Measurements from ENCODE around the gene DHRS7B.
"Not testable (repeated sequence)": the region's sequence is repeated elsewhere in the genome, so short reads cannot be mapped to it uniquely, and the experiment has no call there.

DHRS7B gene

DNA sequence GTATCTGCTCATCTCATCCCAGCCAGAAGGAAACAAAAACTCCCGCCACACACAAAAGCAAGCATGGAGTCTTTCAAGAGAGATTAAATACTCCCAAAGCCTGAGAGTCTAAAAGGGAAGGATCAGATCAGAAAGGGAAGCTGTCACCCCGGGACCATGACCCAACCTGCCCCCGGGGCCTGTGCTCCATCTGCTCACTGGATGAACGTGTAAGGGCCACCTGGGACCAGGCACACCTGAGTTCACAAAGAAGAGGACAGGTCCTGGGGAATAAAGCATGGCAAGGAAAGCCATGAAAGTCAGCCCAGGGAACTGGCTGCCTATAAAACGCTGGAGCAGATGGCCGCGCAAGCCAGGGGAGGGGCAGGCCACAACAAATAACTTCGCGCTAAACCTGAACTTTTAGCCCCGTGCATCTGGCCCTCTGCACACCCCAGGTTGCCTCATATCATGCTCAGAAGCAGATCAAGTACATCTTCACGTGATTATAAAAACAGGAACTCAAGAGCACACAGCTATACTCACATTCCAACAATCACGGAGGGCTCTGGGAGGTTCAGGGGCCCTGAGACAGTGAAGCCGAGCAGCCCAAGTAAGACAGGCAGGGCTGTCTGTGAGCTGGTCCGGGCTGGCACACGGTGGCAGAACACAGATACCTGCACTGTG lies 83.8 kb downstream of the DHRS7B start:
- DNase-seq (ENCODE audit: low read depth), result no peak

DNA sequence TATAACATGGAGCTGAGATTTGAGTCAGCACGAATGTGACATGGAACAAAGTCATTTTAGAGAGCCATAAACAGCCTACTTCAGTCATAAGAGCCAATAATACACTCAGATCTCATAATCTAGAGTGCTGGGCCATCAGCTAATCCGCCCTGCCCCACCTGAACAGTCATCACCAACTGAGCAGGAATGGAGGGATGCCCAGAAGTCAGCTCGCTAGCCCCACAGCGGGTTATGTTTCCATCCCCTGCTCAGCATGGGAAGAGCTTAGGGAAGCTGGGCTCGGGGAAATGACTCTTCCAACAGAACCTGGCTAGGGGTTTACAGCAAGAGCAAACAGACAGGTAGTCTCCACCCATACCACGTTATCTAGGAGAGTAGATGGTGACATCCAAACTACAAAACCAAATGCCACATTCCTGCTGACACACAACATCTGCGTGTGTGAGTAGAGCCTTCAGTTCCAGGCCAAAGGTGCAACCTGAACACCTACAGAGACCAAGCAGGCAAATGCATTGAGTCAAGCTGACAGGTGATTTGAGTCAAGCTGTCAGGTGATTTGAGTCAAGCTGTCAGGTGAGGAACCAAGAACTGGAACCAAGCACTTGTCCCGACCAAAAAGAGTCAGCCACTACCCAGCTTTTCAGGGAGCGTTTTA lies 85.2 kb downstream of the DHRS7B start:
- DNase-seq (ENCODE audit: low read depth), result no peak

DNA sequence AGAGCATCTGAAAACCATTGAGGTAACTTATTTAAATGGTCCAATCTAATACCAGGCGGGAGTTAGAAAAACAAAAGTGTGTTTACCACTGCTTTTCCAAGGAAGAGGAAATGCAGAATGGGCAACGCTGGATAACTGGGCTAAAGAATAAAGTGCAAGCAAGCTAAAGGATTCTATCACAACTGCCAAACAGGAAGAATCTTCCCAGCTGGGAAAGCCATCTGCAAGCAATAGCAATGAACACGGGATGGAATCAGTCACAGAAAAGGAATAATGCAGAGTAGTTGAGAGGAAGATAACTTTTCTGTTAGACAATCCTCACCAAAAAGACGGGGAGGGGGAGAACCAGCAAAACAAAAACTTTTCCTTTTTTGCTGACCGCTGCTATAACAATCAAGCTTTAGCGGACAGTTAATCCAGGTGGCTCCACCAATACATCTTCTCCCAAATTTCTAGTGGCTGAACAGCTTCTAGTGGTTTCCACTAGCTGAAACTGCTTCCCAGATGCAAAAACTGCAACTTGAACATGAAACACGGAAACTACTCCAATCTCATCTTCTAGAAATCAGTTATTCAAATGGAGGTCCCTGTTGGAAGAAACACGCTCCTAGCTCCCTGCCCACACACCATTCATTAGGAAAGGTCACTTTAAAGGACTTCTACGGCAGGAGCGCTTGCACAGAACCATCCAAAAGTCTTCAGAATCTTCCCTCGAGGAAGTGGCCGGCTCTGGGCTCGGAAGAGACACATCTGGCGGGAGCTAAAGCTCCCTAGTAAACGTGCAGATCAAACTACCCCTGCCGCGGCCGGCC lies 86.3 kb downstream of the DHRS7B start:
- DNase-seq (ENCODE audit: low read depth), result peak; percentile 18

DNA sequence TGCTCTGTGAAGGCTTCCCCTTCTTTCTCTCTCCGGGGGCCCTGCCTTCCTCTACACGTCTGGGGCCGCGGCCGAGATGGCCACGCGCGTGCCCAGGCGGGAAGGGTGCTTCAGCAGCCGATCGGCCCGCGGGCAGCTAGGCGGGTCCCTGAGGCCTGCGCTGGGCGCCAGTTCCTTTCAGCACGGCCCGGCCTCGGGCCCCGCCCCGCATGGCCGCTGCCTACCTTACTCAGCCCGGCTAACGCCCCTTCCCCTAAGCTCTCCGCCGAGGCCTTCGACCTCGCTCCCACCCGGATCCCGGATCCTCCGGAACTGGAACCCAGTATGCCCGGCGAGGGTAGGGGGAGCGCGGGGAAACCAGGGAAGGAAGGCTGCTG lies 86.9 kb downstream of the DHRS7B start:
- DNase-seq (ENCODE audit: low read depth), result peak; percentile 53

DNA sequence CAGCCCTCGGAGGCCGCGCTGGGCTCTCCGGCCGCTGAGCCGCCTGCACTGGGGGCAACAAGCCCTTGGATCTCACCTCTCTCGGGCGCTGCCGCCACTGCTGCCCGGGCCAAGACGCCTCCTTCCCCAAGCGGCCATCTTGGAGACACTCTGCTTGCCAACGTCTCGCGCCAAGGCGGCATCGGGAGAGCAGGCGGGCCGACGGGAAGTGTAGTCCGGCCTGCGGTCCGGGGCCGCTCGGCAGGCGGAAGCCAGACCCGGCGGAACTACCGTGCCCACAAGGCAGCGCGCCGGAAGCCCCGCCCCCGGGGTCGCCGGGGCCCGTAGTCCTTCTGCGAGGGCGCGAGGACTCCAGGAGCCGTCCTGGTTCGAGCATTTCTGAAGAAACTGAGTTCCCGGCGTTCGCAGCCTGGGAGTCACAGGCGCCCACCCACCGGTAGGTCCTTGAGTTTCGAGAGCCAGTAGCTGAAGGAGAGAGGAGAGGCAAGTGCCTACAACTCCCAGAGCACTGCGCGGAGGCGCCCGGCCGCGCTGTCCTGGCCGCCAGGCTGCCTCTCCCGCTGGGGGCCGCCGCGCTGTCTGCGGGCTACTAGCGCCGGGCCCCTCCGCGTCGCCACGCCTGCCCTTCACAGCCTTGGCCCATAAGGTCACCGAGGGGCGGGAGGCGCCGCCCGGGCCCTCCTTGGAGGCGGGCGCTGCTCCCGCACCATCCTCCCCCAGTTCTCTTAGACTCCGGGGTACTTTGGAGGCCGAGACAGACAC lies 87.4 kb downstream of the DHRS7B start, which contains the start of gene TMEM11:
Gene TMEM11 (minus strand): TSS at position 147 of the 762 bp plus-strand sequence. CDS start 9 bp downstream, at position 138.
- peak; percentile 96 for DNase-seq (ENCODE audit: low read depth)

DNA sequence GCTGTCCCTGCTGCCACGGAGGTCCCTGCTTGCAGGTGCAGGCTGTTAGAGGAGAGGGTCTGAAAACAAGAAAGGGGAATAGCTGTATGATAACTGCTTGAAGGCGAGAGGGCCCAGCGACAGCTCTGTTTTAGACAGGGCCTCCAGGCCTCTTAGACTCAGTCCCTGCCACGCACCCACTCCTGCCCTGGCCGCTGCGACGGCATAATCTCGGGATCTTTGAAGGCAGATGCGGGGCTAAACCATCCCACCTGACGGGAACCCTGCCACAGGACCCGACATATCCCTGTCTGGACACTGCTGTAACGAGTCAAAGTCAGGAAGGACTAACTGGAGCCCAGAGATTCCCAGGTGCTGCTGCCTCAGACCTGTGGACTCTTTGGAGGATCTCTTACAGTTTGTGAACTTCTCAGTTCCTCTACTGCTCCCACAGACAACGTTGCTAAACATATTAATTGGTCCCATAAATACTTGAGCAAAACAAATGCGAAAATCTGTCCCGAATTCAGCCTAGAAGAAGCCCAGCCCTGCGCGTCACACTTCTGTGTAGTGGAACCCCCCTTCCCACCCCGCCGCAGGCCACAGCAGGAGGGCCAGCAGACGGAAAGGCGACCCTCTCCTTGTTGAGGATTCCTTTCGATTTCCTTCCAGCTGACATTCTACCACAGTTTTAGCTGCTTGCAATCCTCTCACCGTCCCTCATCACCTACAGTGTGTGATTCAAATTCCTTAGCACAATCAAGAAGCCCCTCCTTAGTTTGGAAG lies 88.2 kb downstream of the DHRS7B start:
- DNase-seq (ENCODE audit: low read depth), result peak; percentile 33

DNA sequence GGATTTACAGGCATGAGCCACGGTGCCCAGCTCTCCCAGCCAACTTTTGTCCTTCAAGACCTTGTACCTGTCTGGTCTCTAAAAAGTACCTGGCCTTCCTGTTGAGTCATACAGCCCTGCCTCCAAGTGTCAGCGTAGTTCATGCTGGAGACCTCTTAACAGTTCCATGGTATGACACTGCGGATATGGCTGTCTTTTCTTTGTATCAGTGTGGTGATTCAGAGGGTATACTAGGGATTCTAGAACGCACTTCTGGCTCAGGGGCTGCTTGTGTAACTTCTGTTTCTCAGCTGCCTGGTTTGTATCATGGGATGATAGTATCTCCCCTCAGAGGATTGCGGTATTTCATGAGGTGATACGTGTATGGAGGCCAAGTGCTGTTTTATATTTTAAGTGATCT lies 89.2 kb downstream of the DHRS7B start:
- peak; percentile 20 for DNase-seq (ENCODE audit: low read depth)

DNA sequence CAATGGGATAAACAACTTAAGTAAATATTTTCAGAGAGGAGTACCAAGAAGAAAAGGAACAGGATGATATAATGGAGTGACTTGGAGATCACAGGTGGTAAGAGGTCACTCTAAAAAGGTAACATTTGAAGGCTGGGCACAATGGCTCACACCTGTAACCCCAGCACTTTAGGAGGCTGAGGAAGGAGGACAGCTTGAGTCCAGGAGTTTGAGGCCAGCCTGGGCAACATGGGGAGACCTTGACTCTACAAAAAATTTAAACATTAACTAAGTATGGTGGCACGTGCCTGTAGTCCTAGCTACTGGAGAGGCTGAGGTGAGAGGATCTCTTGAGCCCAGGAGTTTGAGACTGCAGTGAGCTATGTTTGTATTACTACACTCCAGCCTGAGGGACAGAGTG lies 90.6 kb downstream of the DHRS7B start:
- DNase-seq (ENCODE audit: low read depth), result no peak

DNA sequence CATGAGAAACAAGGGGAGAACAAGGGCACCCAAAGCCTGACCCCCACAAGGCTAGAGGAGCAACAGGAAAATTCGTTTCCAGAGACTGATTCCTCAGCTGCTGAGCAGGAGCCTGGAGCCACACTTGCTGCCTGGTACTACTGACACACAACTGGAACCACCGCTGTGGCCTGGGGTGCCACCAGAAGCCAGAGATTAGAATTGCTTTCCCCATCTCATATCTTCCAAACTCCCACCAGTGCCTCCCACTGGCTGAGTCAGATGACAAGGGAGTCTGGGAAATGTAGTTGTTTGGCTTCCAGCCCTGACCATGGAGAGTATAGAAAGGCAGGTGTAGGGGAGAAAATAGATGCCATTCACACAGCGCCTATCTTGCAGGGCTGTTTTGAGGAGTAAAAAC lies 91.3 kb downstream of the DHRS7B start:
- peak; percentile 24 for DNase-seq (ENCODE audit: low read depth)

DNA sequence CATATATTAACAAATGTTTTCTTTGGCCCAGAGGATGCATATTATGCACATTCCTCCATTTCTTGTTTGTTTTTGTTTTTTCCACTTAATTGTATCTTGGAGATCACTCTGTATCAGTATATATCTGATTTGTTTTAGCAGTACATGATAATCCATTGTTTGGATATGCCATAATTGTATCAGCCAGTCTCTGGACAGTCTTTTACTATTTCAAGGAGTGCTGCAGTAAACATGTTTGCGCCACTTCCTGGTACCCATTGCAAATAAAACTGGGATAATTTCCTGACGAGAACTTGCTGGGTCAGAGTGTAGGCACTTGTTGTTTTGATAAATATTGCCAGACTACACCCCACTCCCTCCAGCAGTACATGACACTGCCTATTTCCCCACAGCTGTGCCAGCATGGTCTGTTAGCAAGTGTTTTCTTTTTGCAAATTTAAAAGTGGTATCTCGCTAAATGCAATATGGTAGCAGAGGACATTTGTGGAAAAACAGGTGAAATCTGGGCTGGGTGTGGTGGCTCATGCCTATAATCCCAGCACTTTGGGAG lies 92.1 kb downstream of the DHRS7B start:
- no peak for DNase-seq (ENCODE audit: low read depth)

DNA sequence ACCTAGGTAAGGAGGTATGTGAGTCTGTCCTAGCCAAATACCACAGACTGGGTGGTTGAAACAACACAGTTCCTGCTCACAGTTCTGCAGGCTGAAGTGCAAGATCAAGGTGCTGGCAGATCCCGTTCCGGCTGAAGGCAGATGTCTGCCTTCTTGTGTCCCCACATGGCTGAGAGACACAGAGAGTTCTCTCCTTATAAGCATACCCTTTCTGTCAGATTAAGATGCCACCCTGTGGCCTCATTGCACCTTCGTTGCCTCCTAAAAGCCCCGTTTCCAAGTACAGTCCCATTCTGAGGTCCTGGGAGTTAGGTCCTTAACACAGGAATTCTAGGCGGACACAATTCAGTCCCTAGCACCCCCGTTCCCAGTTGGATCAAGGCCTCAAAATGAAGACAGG lies 96.3 kb downstream of the DHRS7B start:
- DNase-seq (ENCODE audit: low read depth), result no peak

DNA sequence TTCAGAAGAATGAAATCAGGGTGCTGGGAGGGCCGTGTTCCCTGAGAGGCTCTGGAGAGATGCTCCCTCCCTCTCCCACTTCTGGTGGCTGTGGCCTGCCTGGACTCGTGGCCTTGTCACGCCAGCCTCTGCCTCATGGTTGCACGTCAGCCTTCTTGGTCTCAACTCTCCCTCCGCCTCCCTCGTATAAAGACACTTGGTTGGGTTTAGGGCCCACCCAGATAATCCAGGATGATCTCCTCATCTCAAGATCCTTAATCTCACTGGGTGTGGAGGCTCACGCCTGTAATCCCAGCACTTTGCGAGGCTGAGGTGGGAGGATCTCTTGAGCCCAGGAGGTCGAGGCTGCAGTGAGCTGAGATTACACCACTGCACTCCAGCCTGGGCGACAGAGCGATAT lies 100.5 kb downstream of the DHRS7B start:
- DNase-seq (ENCODE audit: low read depth), result not testable (repeated sequence)

DNA sequence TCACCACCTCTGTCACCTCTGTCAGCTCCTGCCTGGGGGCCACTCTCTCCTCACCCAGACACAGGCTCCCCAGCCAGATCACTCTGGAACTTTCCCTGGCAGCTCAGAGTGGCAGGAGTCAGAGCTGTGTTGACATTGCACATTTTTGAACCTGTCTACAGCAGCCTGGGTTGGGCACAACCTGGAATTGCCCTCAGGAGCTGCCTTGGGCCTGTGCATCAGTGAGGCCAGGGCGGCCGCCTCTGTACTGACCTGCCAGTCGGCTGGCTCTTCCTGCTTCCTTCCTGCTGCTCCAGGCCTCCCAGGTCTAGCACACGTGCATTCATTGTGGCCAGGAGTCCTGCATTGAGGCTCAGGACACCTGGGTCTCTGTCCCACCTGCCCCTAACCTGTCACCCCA lies 101.3 kb downstream of the DHRS7B start:
- no peak for DNase-seq (ENCODE audit: low read depth)

DNA sequence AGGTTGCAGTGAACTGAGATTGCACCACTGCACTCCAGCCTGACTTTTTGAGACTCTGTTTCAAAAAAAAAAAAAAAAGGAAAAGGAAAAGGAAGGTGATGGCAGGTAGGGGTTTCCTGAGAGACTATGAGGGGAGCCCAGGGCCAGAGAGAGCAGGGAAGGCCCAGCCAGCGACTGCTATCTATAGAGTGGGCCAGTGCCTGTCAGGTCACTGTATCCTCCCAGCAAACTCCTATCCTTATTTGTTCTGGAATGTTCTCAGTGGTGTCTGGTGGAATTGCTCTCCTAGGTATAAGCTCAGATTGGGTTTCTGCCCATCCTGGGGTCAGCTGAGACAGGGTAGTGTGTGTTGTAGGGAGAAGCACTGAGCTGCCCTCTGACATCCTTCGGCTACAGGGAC lies 102.1 kb downstream of the DHRS7B start:
- DNase-seq (ENCODE audit: low read depth), result no peak

DNA sequence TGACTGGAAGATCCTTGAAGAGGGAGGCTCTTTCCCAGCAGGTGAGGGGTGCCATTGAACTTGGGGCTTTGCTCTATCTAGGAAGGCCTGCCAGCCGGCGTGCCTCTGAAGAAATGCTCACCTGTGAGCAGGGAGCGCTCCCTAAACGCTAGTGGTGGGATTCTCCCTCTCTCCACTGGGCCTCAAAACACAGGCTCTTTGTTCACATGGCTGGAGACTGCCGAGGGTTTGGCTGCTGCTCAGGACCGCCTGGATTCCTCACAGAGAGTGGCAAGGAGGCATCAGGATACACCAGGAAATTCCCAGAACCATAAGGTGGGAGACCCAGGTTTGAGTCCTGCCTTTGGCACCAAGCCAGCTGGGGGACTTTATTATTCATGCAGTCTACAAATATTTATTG lies 104.8 kb downstream of the DHRS7B start:
- no peak for DNase-seq (ENCODE audit: low read depth)

DNA sequence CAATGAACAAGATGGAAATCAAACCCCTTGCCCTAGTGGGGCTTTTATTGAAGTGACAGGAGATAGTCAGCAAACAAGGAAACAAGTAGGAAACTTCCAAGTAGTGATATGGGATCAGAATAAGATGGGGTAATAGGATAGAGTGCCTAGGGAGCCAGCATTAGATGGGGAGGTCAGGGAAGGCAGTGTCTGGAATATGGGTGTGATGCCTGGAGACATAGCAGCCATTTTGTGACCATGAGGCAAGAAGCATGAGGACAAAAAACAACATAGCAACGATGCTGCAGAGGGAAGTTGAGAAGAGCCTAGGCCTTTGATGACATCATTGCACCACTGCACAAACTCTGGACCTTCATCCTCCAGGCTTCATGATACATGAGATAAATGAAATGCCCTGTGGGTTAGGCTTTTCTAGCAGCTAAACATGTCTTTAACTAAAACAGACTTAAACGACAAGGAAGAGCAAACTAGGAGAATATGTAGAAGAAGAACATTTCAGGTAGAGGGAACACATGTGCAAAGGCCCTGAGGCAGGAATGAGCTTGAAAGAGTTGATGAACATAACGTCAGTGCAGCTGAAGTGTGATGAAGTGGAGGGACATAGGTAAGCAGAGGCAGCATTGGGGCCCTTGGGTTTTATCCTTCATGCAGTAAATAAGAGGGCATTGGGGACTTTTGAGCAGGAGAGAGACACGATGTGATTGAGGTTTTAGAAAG lies 105.4 kb downstream of the DHRS7B start:
- DNase-seq (ENCODE audit: low read depth), result no peak

DNA sequence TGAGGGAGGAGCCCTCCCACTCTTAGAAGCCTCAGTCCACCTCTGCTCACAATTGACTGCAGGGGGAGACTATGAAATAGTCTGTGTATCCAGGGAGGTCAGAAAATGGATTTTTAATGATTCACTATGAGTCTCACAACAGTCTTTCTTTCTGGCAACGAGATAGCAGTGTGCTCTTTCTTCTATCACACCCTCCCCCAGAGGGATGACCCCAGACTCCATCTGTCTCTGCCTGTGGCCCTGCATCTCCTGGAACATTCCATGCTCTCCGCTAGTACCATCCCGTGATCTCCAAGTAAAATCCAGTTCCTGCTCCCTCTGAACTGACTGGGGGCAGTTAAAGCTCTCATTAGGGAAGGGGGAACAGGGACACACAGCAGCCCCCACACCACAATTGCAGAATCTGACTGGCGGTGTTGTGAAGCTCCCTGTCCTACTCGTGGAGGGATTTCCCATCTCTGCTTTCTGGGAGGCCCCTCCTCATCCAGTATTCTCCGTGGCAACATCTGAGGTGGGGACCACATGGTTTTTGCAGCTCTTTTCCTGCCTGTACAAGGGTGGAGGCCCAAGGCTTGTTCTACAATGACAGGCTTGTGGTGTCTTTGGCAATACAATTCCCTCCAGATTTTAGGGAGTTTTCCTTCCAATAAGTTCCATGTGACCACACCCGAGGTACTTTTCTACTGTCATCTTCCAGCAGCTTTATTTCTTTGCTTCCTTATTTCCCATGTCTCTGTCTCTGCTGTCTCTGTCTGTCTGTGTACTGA lies 107.0 kb downstream of the DHRS7B start:
- DNase-seq (ENCODE audit: low read depth), result peak; percentile 39

DNA sequence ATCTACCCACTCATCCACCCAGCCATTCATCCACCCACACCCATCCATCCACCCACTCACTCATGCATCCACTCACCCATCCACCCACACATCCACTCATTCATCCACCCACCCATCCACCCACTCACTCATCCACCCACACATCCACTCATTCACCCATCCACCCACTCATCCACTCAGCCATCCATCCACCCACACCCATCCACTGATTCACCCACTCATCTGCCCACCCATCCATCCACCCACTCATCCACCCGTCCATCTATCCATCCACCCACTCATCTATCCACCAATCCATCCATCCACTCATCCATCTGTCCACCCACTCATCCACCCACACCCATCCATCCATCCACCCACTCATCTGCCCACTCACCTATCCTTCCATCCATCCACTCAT lies 109.2 kb downstream of the DHRS7B start:
- DNase-seq (ENCODE audit: low read depth), result no peak

DNA sequence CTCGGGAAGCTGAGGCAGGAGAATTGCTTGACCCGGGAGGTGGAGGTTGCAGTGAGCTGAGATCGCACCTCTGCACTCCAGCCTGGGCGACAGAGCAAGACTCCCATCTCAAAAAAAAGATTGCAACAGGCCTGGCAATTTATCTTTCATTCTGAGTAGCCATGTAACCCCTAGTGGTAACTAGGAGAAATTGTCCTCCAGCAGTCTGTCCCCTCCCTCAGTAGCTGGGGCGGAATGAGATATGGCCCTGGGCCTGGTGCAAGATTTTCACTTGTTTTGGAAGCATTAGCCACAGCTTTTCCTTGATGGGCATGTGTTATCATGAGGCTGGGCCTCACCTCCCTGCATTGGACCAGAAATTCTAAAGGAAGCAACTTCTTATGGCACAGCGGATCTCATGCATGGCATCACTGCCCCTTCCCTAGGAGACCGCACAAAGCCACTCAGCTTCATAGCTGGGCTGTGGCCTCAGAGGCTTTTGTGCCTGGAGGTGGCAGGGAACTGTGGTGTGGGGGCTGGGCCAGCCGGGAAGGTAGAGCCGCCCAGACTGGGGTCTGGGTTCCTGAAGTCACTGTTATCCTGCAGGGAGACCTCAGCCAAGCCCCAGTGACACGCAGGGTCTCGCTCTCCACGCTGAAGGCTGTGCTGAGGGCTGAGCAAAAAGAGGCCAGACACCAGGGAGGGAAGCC lies 113.1 kb downstream of the DHRS7B start:
- DNase-seq (ENCODE audit: low read depth), result peak; percentile 59

All from ELR (cell line).